ENCODE measurements around the gene VARS2.

DNA sequence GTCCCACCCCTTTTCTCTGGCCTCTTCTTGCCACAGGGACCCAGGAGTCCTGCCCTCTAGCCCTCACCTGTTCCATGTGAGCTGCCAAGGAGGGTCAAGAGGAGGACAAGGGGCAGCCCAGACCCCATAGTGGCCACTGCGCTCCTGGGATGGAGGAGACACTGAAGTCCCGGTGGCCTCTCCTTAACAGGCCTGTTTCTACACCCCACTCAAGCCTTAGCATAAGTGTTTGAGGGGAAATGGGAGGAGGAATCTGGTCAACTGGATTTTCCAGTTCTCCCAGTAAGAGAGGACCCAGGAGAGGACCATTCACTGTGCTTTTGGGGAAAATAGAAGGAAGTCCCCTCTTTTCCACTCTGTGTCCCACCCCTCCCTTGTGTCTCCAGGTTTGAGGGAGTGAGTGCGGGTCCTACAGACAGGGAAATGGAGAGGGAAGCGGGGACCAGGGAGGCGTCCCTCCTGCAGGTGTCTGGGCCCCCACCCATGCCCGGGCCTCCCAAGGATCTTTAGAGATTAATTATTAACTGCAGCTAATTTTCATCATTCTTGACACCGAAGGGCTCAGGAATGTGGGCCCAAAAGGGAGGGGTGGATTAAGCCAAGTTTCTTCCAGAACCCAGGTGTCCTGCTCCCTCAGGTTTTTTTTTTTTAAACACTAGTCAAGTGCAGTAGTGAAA is 18.1 kb downstream of the VARS2 start, which contains the start of gene SFTA2:
- TF ChIP-seq, protein P1, sequence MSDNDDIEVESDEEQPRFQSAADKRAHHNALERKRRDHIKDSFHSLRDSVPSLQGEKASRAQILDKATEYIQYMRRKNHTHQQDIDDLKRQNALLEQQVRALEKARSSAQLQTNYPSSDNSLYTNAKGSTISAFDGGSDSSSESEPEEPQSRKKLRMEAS (IDR thresholded peaks at IDR 0.05; ENCODE audit: low read depth, low read length) = no peak
- TF ChIP-seq POLR2A (IDR thresholded peaks at IDR 0.05; ENCODE audit: extremely low read depth, insufficient read length) = no peak

Measured in NB4 (cell line).